WI38 (cell line): ENCODE measurements around the gene SPATA6L.

Experiments
- H3K4me3 ChIP-seq: 2 replicates; pipeline ENCODE4 v1.5.1; 2011; ENCODE audit warnings: low read depth, mild to moderate bottlenecking, control low read depth, low read length
- TF ChIP-seq, protein P1 (sequence below): IDR thresholded peaks from 2 replicates; pipeline ENCODE4 v1.5.1; 2012; ENCODE audit warnings: low read depth, mild to moderate bottlenecking, control low read depth, low read length

Gene SPATA6L

DNA sequence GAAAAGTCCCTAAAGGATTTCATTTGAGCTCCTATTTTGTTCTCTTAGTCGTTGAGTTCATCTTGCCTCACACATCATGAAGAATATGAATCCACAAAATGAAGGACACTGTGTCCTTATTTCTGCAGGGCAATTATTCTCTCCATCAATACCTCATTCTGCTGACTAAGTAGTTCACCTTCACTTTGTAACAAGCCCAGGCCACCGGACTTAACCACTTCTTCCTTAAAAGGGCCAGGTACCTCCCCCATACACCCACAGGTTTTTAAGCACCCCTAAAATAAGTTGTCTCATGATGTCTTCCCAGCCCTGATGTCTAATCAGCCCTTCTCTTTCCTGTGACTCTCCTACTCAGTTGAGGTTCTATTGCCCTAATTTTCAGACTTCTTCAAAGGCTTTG is 71.3 kb downstream of the SPATA6L start:
- H3K4me3 ChIP-seq: no peak overlapping the region
- TF ChIP-seq, protein P1, sequence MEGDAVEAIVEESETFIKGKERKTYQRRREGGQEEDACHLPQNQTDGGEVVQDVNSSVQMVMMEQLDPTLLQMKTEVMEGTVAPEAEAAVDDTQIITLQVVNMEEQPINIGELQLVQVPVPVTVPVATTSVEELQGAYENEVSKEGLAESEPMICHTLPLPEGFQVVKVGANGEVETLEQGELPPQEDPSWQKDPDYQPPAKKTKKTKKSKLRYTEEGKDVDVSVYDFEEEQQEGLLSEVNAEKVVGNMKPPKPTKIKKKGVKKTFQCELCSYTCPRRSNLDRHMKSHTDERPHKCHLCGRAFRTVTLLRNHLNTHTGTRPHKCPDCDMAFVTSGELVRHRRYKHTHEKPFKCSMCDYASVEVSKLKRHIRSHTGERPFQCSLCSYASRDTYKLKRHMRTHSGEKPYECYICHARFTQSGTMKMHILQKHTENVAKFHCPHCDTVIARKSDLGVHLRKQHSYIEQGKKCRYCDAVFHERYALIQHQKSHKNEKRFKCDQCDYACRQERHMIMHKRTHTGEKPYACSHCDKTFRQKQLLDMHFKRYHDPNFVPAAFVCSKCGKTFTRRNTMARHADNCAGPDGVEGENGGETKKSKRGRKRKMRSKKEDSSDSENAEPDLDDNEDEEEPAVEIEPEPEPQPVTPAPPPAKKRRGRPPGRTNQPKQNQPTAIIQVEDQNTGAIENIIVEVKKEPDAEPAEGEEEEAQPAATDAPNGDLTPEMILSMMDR: no peak

DNA sequence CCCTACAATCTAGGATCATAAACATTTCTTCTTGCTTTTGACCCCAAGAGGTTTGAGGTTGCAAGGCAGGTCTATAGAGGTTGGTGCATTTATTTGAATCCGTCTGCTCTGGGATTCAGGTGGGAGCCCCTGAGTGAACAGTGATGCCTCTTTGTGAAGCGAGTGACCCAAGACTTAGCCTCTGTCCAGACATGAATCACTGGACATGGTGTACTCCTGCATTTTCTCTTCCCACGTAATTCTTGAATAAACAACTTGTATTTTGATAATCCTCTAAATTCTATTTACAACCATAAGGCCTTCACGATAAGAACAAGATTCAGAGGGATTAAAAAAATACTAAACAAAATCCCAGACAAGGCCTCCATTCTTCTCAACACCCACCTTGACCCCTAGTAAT is 71.7 kb downstream of the SPATA6L start:
- TF ChIP-seq, protein P1: no peak
- no peak overlapping the region for H3K4me3 ChIP-seq

DNA sequence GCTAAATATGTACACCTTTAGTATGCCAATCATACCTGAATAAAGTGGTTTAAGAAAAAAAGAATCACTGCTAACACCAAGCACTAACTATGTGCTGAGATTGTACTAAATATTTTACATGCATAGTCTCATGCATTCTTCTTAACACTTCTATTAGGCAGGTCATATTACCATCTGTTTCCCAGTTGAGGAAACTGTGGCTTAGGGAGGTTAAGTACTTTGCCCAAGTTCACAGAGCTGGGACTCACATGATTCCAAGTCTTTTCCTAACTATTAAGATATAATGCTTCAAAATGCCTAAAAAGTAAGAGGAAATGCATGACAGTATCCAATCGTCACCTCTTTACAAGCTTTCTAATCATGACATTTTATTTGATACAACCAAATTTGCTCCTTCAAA is 73.4 kb downstream of the SPATA6L start:
- no peak overlapping the region for H3K4me3 ChIP-seq
- TF ChIP-seq, protein P1: no peak

DNA sequence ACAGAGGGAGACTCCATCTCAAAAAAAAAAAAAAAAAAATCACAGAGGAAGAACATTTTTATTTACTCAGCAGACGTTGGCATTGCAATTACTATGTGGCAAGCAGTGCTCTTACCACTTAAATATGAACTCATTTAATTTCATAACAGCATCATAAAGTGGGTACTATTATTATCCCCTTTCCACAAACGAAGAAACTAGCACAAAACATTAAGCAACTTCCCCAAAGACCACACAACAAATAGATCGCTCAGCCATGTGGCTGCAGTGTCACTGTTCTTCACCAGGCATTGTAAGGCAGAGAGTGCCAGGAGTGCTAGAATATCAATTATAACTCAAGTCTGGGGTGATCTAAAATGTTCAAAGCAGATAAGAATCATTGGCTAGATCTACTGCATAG is 74.0 kb downstream of the SPATA6L start:
- H3K4me3 ChIP-seq: no peak overlapping the region
- TF ChIP-seq, protein P1: no peak

DNA sequence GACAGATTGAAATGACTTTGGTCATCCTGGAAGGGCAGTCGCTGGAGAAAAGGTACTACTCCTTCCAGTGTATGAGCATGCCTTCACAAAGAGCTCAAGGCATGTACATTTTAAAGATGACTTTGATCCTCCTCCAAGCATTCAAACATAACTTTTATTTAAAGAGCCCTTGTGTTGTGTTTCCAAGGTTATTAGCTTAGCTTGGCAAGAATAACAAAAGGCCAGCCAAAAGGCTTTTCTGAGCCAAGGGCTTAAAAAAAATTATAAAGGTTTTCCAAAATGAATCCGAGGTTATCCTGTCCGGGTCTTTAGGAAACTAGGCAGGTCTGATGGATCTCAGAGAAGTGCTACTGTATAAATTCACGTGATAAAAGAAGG is 75.2 kb downstream of the SPATA6L start:
- no peak overlapping the region for H3K4me3 ChIP-seq
- TF ChIP-seq, protein P1: no peak

DNA sequence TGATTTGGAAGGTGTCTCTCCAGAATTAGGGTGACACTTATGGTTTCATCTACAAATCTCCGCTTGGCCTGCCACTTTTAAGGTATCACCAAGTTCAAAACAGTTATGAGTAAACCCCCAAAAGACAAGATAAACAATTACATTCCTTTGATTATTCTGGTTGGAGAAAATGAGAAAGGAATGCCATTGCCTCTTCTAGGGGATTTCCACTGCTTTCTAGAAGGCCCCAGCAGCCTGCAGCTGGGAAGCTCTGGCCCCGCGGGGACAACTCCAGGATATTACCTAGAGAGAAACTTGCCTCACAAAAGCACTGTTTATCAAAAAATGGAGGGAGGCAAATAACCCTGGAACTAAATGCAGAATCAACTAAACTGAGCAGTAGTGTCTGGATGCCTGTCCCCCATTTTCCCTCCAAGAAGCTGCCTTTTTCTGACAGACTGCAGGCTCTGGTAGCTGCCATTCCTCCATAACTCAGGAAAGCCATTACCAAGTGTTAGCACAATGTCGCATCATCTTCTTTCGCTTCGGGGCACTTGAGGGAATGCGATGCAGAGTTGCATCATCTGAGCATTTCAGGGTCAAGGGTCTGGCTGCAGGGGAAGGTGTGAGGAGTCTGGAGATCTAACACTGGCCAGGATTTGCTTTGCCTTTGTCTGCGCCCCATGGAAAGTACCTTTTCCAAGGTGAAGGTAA is 75.7 kb downstream of the SPATA6L start:
- H3K4me3 ChIP-seq: no peak overlapping the region
- TF ChIP-seq, protein P1: no peak

DNA sequence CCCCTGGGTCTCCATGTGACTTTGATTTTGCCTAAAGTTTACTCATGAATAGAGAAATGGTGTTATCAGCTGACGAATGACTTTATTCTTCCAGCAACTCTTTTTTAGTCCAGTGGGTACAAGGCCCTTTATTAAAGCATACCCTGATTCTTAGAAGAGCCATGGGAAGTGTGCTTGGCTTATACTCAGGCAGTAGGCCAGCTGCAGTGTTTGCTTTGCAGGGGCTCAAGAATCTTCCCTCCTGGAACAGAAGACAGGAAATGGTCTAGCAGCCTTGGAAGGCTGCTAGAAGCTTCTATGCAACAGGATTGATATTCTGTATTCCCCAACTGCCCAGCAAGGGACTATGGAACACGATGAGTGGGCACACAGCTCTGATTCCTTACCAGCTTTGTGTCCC is 77.6 kb downstream of the SPATA6L start:
- TF ChIP-seq, protein P1: no peak
- no peak overlapping the region for H3K4me3 ChIP-seq
